Spleen (tissue), 11 donors: ENCODE results near the gene SPATC1L. TPM values are rescaled to one million over a fixed set of nuclear protein-coding genes. Genes with fewer than 3 reads are reported as not detected.
A peak's percentile ranks its signal among the peaks of the same experiment; 100 is the strongest.

Source experiments
- DNase-seq: peaks from one replicate; pipeline ENCODE4 v3.0.0-alpha.2; 2020
- H3K27ac ChIP-seq, 8 donors: fragments of 200-600 bp; sonication (generic) in 7 of 8; 1 replicate in 4 of 8; 2 replicates in 4 of 8; pipeline versions ENCODE4 v1.5.0 to v1.8.0; 2016 to 2021; ENCODE audit warnings: inconsistent platforms in 4 of 8, mild to moderate bottlenecking in 4 of 8, moderate library complexity in 1 of 8
- H3K27me3 ChIP-seq, 7 donors: fragments of 200-600 bp; sonication (generic) in 6 of 7; replicated peaks in 1 of 7; 1 replicate in 4 of 7; 2 replicates in 3 of 7; pipeline versions ENCODE4 v1.5.0 to v1.8.0; 2016 to 2021; ENCODE audit warnings: inconsistent platforms in 3 of 7, mild to moderate bottlenecking in 1 of 7
- H3K36me3 ChIP-seq, 6 donors: fragments of 200-600 bp; sonication (generic) in 5 of 6; 1 replicate in 4 of 6; 2 replicates in 2 of 6; pipeline versions ENCODE4 v1.5.0 to v1.8.0; 2016 to 2021; ENCODE audit warnings: inconsistent platforms in 2 of 6
- H3K4me1 ChIP-seq, 6 donors: fragments of 200-600 bp; sonication (generic) in 5 of 6; 1 replicate in 3 of 6; 2 replicates in 3 of 6; pipeline versions ENCODE4 v1.5.0 to v1.8.0; 2016 to 2021; ENCODE audit warnings: inconsistent platforms in 3 of 6
- H3K4me3 ChIP-seq, 8 donors: fragments of 200-600 bp; sonication (generic) in 7 of 8; 1 replicate in 4 of 8; 2 replicates in 4 of 8; pipeline versions ENCODE4 v1.5.0 to v1.8.0; 2016 to 2021; ENCODE audit warnings: inconsistent platforms in 4 of 8, mild to moderate bottlenecking in 4 of 8, moderate library complexity in 2 of 8
- H3K9me3 ChIP-seq, 8 donors: fragments of 200-600 bp; sonication (generic) in 7 of 8; 1 replicate in 4 of 8; 2 replicates in 4 of 8; pipeline versions ENCODE4 v1.5.0 to v1.8.0; 2016 to 2021; ENCODE audit warnings: inconsistent platforms in 4 of 8
- CTCF ChIP-seq, 11 experiments: fragments of 200-600 bp in 7 of 11; fragments of 450-650 bp in 4 of 11; sonication (generic) in 4 of 11; IDR thresholded peaks in 8 of 11; conservative IDR thresholded peaks in 3 of 11; 1 replicate in 7 of 11; 2 replicates in 4 of 11; pipeline versions ENCODE4 v1.4.0 to v1.8.0; 2016 to 2021; ENCODE audit warnings: antibody characterized with exemption in 11 of 11, inconsistent platforms in 4 of 11, mild to moderate bottlenecking in 1 of 11
- POLR2A ChIP-seq, 3 donors: fragments of 450-650 bp; IDR thresholded peaks; one replicate each; pipeline ENCODE4 v1.5.1; 2017; ENCODE audit warnings: antibody characterized with exemption in 3 of 3, mild to moderate bottlenecking in 1 of 3
- POLR2AphosphoS5 ChIP-seq, 3 donors: sonication (generic); formaldehyde crosslinking; IDR thresholded peaks; one replicate each; pipeline ENCODE4 v1.5.1; 2017; ENCODE audit warnings: antibody characterized with exemption in 3 of 3
- WGBS, 5 donors: extraction: QIAGEN DNeasy Blood & Tissue Kit in 3 of 5; methylation state at CpG; one replicate each; pipeline versions ENCODE4 v1.1.5 to v1.1.7; 2013 to 2018; 5-methylcytosine and 5-hydroxymethylcytosine counted together
- intact Hi-C: fragments of 100-400 bp; cut with DNase I; formaldehyde crosslinking; loops from one replicate; pipeline ENCODE4 v1.15.0; 2023; ENCODE audit warnings: low total_unique reads
- polyA plus RNA-seq, 3 donors: library from polyadenylated mRNA; stranded (reverse); fragments of 200-250 nt; gene quantifications; one replicate each; pipeline ENCODE4 v1.2.1, GENCODE V29; 2013
- total RNA-seq, 7 donors: library from RNA; depleted of rRNA in 3 of 7; stranded (reverse); fragments of >200 nt in 3 of 7; fragmentation: NEBNext Ultra II Directional in 4 of 7; extraction: Animal tissue kit (Norgen Biotek cat#: 25700) in 4 of 7; gene quantifications; one replicate each; pipeline versions ENCODE4 v1.1.0 to v1.2.1, GENCODE V29; 2016 to 2021
- donor health status: healthy with polysubstance abuse.
- donor health status: DM: no; HTN: no; CAD: no; lungs with moderate emphysema.
- donor health status: DM: no; HTN: no; CAD: no.
- donor health status: Bipolar disorder and iron deficiency.
- donor health status: healthy.
- donor health status: DM: no; HTN: no; CAD: no.
- donor health status: DM: yes; HTN: yes; CAD: no.

SPATC1L gene
- total and polyA plus RNA-seq, 10 donors, result 4.4 to 13.4 (median 9.8) TPM

- 87 to 96% (median 94%) methylated on average over 15 to 23 of the region's 23 CpGs for WGBS, 5 donors
Observed at GRCh38 chr21:46208761-46209721, 24.8 kb upstream of the SPATC1L start.

GRCh38 chr21:46207920-46208591 is 23.8 kb upstream of the SPATC1L start:
- Histone ChIP-seq H3K36me3 (peaks cover 0 to 99% (median 53%) of the 10 kb centered on the region in 6 donors), H3K9me3 (no peaks in the 10 kb centered on the region), H3K27me3 (no peaks in the 10 kb centered on the region), H3K4me3 (no peak overlapping the region), H3K27ac (no peak overlapping the region), H3K4me1 (no peaks in the 10 kb centered on the region)
- peak; percentile 44 for DNase-seq
- TF ChIP-seq CTCF (IDR thresholded peaks at IDR 0.05 in 8 of 11, conservative IDR thresholded peaks at IDR 0.05 in 3 of 11) (no peak), POLR2A (IDR thresholded peaks at IDR 0.05) (no peak), POLR2AphosphoS5 (IDR thresholded peaks at IDR 0.05) (no peak)
- WGBS, 5 donors, result 89 to 94% (median 93%) methylated on average over 17 to 27 of the region's 27 CpGs
- intact Hi-C loops, result no loop called here

More at GRCh38 chr21:46208761-46209721, 24.8 kb upstream of the SPATC1L start:
- Histone ChIP-seq H3K27ac (no peak overlapping the region), H3K9me3 (no peaks in the 10 kb centered on the region), H3K4me1 (no peaks in the 10 kb centered on the region), H3K36me3 (peaks cover 0 to 99% (median 52%) of the 10 kb centered on the region in 6 donors), H3K4me3 (no peak overlapping the region), H3K27me3 (no peaks in the 10 kb centered on the region)
- intact Hi-C loops, result no loop called here
- DNase-seq, result peak; percentile 67
- TF ChIP-seq POLR2A (IDR thresholded peaks at IDR 0.05) (no peak), CTCF (IDR thresholded peaks at IDR 0.05 in 8 of 11, conservative IDR thresholded peaks at IDR 0.05 in 3 of 11) (no peak), POLR2AphosphoS5 (IDR thresholded peaks at IDR 0.05) (no peak)

GRCh38 chr21:46207006-46207919 is 23.0 kb upstream of the SPATC1L start:
- no peak for TF ChIP-seq POLR2A (IDR thresholded peaks at IDR 0.05)
- TF ChIP-seq POLR2AphosphoS5 (IDR thresholded peaks at IDR 0.05), result no peak
- no peak for TF ChIP-seq CTCF (IDR thresholded peaks at IDR 0.05 in 8 of 11, conservative IDR thresholded peaks at IDR 0.05 in 3 of 11)
- DNase-seq, result peak; percentile 63
- Histone ChIP-seq H3K4me1 (no peaks in the 10 kb centered on the region), H3K27me3 (no peaks in the 10 kb centered on the region), H3K4me3 (no peak overlapping the region), H3K9me3 (no peaks in the 10 kb centered on the region), H3K36me3 (peaks cover 0 to 98% (median 52%) of the 10 kb centered on the region in 6 donors), H3K27ac (no peak overlapping the region)
- 89 to 98% (median 95%) methylated on average over 11 to 21 of the region's 21 CpGs for WGBS, 5 donors
- intact Hi-C loops, result no loop called here
